Fibroblast of pulmonary artery (primary cell): ENCODE results near the gene EDEM3.

Experiments used
- DNase-seq: peaks from one replicate; pipeline ENCODE4 v3.0.0-alpha.2; 2010; ENCODE audit warnings: low read depth
- H3K4me3 ChIP-seq: replicated peaks from 2 replicates; pipeline ENCODE4 v1.5.1; 2011; ENCODE audit warnings: low read depth, mild to moderate bottlenecking, control low read depth, low read length, moderate library complexity
- CTCF ChIP-seq: IDR thresholded peaks from 2 replicates; pipeline ENCODE4 v1.5.1; 2011; ENCODE audit warnings: mild to moderate bottlenecking, control low read depth, low read length, inconsistent platforms; ENCODE audit errors: missing control alignments

The EDEM3 gene

GRCh38 chr1:184649451-184649888, 105.2 kb downstream of the EDEM3 start:
- peak; percentile 11 for DNase-seq
- no peak overlapping the region for H3K4me3 ChIP-seq
- no peak for TF ChIP-seq CTCF

- no peak for DNase-seq
- no peak for TF ChIP-seq CTCF
- H3K4me3 ChIP-seq = no peak overlapping the region
These were observed 105.8 kb downstream of the EDEM3 start for GRCh38 chr1:184648856-184649201.

DNA sequence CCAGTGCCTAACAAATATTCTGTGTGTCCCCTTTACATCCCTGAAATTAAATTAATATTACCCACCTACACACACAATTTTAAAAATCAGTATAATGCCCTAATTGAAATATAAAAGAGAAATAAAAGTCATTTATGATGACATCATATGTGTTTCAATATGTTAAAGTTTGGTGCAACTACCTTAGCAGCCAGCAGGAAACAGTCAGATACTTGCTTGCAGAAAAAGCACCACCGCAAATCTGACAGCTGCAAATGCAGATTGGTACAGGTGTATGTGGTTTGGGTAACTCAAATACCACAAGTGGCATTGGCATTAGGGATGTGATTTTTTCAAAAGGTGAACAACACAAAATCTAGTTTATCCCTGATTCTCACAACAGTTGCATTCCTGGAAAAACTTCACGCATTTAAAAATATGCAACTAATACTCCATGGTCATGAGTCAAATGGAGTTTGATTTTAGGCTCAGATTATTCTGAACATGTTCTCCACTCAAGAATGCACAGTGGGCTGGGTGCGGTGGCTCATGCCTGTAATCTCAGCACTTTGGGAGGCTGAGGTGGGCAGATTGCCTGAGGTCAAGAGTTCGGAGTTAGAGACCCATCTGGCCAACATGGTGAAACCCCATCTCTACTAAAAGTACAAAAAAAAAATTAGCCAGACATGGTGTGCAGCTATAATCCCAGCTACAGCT, 106.3 kb downstream of the EDEM3 start:
- TF ChIP-seq CTCF = no peak
- no peak for DNase-seq
- H3K4me3 ChIP-seq = no peak overlapping the region

DNA sequence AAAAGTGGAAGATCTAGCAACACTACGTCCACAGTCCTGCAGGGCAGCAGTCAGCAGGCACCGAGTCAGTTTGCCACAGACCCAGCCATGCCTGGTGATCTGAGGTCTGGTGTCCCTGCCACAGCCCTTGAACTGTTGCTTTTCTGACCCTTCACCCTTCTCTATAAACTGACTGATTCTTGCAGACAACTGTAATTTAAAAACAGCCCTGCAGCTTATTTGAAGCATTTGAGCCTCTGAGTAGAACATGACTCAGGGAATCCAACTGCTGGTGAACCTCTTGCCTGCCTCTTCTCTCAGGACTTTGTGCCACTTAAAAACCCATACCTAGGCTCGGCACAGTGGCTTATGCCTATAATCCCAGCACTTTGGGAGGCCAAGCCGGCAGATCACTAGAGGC, 107.2 kb downstream of the EDEM3 start:
- no peak for TF ChIP-seq CTCF
- no peak for DNase-seq
- no peak overlapping the region for H3K4me3 ChIP-seq

DNA sequence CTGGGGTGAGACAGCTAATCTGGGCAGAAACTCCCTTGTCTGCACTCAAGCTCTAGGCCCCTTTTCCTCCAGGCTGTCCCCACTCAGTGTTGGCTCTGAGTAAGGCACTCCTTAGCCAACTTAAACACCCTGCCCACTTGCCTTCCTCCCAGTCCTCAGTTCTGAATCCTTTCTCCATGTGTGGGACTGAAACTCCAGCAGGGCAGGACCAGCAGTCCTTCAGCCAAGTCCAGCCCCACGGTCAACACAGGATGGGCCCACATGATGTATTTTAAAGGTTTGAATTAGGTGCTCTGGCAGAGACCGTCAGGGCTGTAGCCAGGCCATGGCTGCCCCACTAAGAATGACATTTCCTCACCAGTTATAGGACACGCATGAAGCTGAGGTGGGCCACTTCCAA, 107.8 kb downstream of the EDEM3 start:
- no peak for TF ChIP-seq CTCF
- no peak overlapping the region for H3K4me3 ChIP-seq
- DNase-seq = no peak

DNA sequence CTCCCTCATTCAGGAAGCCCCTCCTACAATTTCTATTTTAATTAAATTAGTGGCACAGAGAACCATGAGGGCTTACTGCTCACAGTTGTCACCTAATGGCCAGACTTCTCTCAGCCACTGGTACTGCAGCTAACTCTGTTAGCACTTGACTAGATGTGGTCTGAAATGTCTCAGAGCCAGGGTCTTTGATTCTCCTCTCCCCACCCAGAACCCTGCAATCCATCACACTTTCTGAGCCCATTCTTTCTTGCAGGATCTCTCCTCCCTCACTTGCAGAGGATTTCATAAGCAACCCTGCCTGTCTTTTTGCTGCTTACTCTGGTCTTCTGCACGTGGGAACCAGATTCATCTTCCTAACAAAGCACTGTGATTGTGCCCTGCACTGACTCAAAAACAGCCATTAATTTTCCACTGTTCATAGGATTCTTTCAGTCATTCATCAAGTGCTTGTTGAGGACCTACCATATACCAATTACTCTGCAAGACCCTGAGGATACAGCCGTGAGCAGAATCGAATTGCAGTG, 108.4 kb downstream of the EDEM3 start:
- DNase-seq = no peak
- no peak for TF ChIP-seq CTCF
- H3K4me3 ChIP-seq = no peak overlapping the region

DNA sequence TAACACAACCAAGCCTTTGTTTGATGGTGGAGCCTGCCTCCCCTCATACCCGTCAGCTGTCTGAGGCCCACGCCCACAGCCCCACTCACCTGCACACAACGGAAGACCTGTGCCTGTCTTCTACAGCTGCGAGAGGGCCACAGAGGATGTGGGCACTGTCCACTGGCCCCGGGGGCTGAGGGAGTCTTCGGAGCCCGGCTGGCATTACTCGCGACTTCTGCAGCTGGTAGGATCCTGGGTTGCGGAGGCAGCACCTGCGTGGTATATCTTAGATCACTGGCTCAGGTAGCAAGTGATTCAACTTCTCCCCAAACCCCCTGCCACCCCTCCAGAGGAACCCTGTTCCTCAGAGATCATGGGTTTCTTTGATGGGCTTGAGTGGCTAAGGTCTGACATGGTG, 109.9 kb downstream of the EDEM3 start:
- no peak for DNase-seq
- no peak for TF ChIP-seq CTCF
- no peak overlapping the region for H3K4me3 ChIP-seq
